ENCODE data around the gene DNAI2. TPM values are rescaled to one million over a fixed set of nuclear protein-coding genes. Genes with fewer than 3 reads are reported as not detected.

The DNAI2 gene
- total RNA-seq, 1 donor from 2014 or later = not detected

DNA sequence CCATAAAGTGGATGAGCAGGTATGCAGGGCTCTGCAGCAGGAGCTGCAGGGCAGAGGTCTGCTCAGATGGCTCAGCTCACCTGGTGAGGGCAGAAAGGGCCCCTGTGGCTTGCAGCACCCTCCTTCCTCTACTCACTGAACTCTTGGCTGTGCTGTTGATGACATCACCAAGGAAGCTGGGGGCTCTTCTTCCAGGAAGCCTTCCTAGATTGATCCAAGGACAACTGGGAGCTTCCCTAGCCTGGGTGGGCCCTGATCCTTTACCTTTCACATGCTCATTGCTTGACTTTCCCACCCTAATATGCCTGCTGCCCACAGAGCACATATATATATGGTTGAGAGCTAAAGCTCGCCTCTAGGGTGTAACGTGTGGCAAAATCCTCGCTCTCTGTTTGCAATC lies 54.5 kb downstream of the DNAI2 start:
- no peaks in the 10 kb centered on the region for H3K9me3 Mint-ChIP-seq

DNA sequence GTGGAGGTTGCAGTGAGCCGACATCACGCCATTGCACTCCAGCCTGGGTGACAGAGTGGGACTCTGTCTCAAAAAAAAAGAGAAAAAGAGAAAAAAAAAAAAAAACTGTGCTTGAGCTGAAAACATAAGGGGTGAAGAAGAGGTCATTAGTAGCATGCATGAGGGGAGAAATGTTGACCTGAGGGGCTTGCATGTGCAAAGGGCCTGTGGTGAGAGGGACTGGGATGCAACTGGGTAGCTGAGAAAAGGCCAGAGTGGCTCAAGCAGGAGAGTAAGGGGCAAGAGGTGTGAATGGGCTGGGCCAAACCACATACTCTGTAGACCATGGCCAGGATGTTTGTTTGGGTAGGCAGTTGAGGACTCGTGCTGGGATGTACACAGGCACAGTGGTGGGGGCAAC lies 55.3 kb downstream of the DNAI2 start:
- Mint-ChIP-seq H3K4me3 (no peak overlapping the region), H3K36me3 (ENCODE audit: low read depth) (no peaks in the 10 kb centered on the region), H3K27me3 (ENCODE audit: low read depth) (peaks cover 32% of the 10 kb centered on the region), H3K4me1 (peaks cover 14% of the 10 kb centered on the region), H3K27ac (ENCODE audit: unreplicated experiment) (no peak overlapping the region), H3K9me3 (no peaks in the 10 kb centered on the region)
- TF ChIP-seq CTCF (conservative IDR thresholded peaks at IDR 0.05) = no peak
- DNase-seq (ENCODE audit: low read depth, low spot score) = no peak

More for the DNA sequence above, 54.5 kb downstream of the DNAI2 start:
- Mint-ChIP-seq H3K4me3 (no peak overlapping the region), H3K27ac (ENCODE audit: unreplicated experiment) (no peak overlapping the region), H3K27me3 (ENCODE audit: low read depth) (peaks cover 37% of the 10 kb centered on the region), H3K36me3 (ENCODE audit: low read depth) (no peaks in the 10 kb centered on the region), H3K4me1 (peaks cover 14% of the 10 kb centered on the region)
- no peak for DNase-seq (ENCODE audit: low read depth, low spot score)
- no peak for TF ChIP-seq CTCF (conservative IDR thresholded peaks at IDR 0.05)

- Mint-ChIP-seq H3K27ac (ENCODE audit: unreplicated experiment) (no peak overlapping the region), H3K9me3 (no peaks in the 10 kb centered on the region), H3K36me3 (ENCODE audit: low read depth) (no peaks in the 10 kb centered on the region), H3K4me1 (peaks cover 14% of the 10 kb centered on the region), H3K4me3 (no peak overlapping the region), H3K27me3 (ENCODE audit: low read depth) (peaks cover 21% of the 10 kb centered on the region)
- no peak for DNase-seq (ENCODE audit: low read depth, low spot score)
- no peak for TF ChIP-seq CTCF (conservative IDR thresholded peaks at IDR 0.05)
These were observed 56.4 kb downstream of the DNAI2 start for GRCh38 chr17:74330446-74330845.

DNA sequence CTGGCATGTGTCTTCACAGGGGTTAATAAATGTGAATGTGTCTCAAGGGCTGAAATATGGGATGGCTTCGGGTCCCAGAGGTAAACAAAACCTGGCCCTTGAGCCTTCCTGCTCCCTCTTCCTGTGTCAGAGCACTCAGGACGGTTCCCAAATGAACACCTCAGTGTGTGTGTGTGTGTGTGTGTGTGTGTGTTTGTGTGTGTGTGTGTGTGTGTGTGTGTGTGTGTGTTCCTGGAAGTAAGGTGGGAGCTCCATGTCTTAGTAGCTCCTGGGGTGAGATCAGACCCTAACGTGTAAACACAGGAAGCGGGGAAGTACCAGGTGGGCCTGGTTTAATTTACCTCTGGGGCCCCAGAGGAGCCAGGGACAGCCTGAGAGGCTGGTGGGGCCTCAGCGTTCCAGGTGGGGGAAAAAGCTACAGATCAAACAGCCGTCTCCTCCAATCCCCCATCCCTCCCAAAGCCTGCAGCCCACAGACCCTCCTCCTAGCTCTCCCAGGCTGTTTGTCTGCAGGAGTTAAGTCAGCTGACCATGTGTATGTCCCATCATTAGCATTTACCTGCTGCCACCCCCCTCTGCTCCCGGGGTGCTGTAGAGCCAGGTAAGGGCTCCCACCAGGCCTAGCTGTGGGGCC lies 58.1 kb downstream of the DNAI2 start:
- Mint-ChIP-seq H3K27ac (ENCODE audit: unreplicated experiment) (no peak overlapping the region), H3K9me3 (no peaks in the 10 kb centered on the region), H3K4me3 (no peak overlapping the region), H3K36me3 (ENCODE audit: low read depth) (no peaks in the 10 kb centered on the region), H3K4me1 (peaks cover 6% of the 10 kb centered on the region), H3K27me3 (ENCODE audit: low read depth) (peaks cover 10% of the 10 kb centered on the region)
- DNase-seq (ENCODE audit: low read depth, low spot score) = no peak
- TF ChIP-seq CTCF (conservative IDR thresholded peaks at IDR 0.05) = no peak

DNA sequence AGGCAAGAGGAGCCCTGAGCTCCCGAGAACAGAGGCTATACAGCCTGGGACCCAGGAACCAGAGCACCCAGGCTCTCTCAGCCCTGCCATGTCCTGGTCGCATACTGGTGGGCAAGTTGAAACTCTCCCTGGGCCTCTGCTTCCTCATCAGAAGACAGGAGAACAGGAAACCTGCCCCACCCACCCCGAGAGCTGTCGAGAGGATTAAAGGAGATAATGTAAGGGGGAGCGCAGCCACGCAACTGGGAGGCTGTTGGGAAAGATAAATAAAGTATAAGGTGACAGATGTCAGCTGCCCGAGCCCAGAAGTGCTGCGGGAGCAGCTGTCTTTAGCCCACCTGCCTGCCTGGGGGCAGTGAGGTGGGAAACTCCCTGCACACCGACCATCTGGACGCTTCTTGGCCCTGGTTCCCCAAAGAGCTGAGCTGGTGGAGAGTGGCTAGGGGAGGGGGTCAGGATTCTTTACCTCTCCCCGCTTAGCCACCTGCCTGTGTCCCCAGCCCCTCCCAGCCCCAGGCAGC lies 58.8 kb downstream of the DNAI2 start:
- Mint-ChIP-seq H3K9me3 (no peaks in the 10 kb centered on the region), H3K4me3 (no peak overlapping the region), H3K27me3 (ENCODE audit: low read depth) (peaks cover 7% of the 10 kb centered on the region), H3K36me3 (ENCODE audit: low read depth) (no peaks in the 10 kb centered on the region), H3K4me1 (peaks cover 3% of the 10 kb centered on the region), H3K27ac (ENCODE audit: unreplicated experiment) (no peak overlapping the region)
- DNase-seq (ENCODE audit: low read depth, low spot score) = no peak
- no peak for TF ChIP-seq CTCF (conservative IDR thresholded peaks at IDR 0.05)
